Progenitor cell of endocrine pancreas (in vitro differentiated cells): ENCODE results near the gene ZNF532. TPM values are rescaled to one million over a fixed set of nuclear protein-coding genes. Genes with fewer than 3 reads are reported as not detected.

ENCODE experiments used
- DNase-seq: peaks from one replicate; pipeline ENCODE4 v3.0.0; 2021; ENCODE audit warnings: low spot score; ENCODE audit not compliant: unreplicated experiment
- H3K27ac Mint-ChIP-seq: 2 replicates; pipeline ENCODE4 v1.8.0; 2021; ENCODE audit warnings: mild to moderate bottlenecking, moderate library complexity, mixed read lengths
- H3K27me3 Mint-ChIP-seq: 2 replicates; pipeline ENCODE4 v1.8.0; 2021; ENCODE audit warnings: mixed read lengths
- H3K36me3 Mint-ChIP-seq: 2 replicates; pipeline ENCODE4 v1.8.0; 2022; ENCODE audit warnings: mixed read lengths; ENCODE audit not compliant: insufficient read depth
- H3K4me1 Mint-ChIP-seq: 2 replicates; pipeline ENCODE4 v1.8.0; 2021; ENCODE audit warnings: low read depth, mixed read lengths
- H3K4me3 Mint-ChIP-seq: 2 replicates; pipeline ENCODE4 v1.8.0; 2021; ENCODE audit warnings: low read depth, mild to moderate bottlenecking, moderate library complexity, mixed read lengths
- H3K9me3 Mint-ChIP-seq: 2 replicates; pipeline ENCODE4 v1.8.0; 2021; ENCODE audit warnings: low read depth, mixed read lengths
- CTCF ChIP-seq: fragments of 200-600 bp; sonication (generic); IDR thresholded peaks from one replicate; pipeline ENCODE4 v1.5.0; 2021; ENCODE audit warnings: antibody characterized with exemption, mild to moderate bottlenecking; ENCODE audit not compliant: unreplicated experiment
- total RNA-seq: library from RNA; stranded (reverse); gene quantifications from 2 replicates; pipeline ENCODE4 v1.2.1, GENCODE V29; 2021

The ZNF532 gene
- total RNA-seq, 1 donor from 2014 or later, result 190 TPM

GRCh38 chr18:58831606-58832005 lies 33.1 kb upstream of the ZNF532 start:
- peaks cover 2% of the 10 kb centered on the region for H3K36me3 Mint-ChIP-seq
- no peaks in the 10 kb centered on the region for H3K27me3 Mint-ChIP-seq
- H3K9me3 Mint-ChIP-seq, result peaks cover 8% of the 10 kb centered on the region
- TF ChIP-seq CTCF, result no peak
- no peak for DNase-seq
- H3K27ac Mint-ChIP-seq, result no peak overlapping the region
- no peak overlapping the region for H3K4me3 Mint-ChIP-seq
- no peaks in the 10 kb centered on the region for H3K4me1 Mint-ChIP-seq

- H3K36me3 Mint-ChIP-seq, result no peaks in the 10 kb centered on the region
- no peak overlapping the region for H3K4me3 Mint-ChIP-seq
- H3K27me3 Mint-ChIP-seq, result peaks cover 6% of the 10 kb centered on the region
- H3K27ac Mint-ChIP-seq, result no peak overlapping the region
- no peaks in the 10 kb centered on the region for H3K4me1 Mint-ChIP-seq
- H3K9me3 Mint-ChIP-seq, result no peaks in the 10 kb centered on the region
- no peak for DNase-seq
- no peak for TF ChIP-seq CTCF
These were observed 26.4 kb upstream of the ZNF532 start for GRCh38 chr18:58838165-58838860.

- H3K27ac Mint-ChIP-seq, result no peak overlapping the region
These were observed 25.7 kb upstream of the ZNF532 start for GRCh38 chr18:58838946-58839345.

GRCh38 chr18:58842978-58843687 lies 21.5 kb upstream of the ZNF532 start:
- TF ChIP-seq CTCF, result no peak
- no peaks in the 10 kb centered on the region for H3K9me3 Mint-ChIP-seq
- peaks cover 9% of the 10 kb centered on the region for H3K4me1 Mint-ChIP-seq
- no peaks in the 10 kb centered on the region for H3K36me3 Mint-ChIP-seq
- no peak for DNase-seq
- H3K27ac Mint-ChIP-seq, result no peak overlapping the region
- H3K27me3 Mint-ChIP-seq, result peaks cover 18% of the 10 kb centered on the region
- H3K4me3 Mint-ChIP-seq, result no peak overlapping the region

More at GRCh38 chr18:58838946-58839345, 25.7 kb upstream of the ZNF532 start:
- no peaks in the 10 kb centered on the region for H3K36me3 Mint-ChIP-seq
- H3K4me3 Mint-ChIP-seq, result no peak overlapping the region
- TF ChIP-seq CTCF, result no peak
- DNase-seq, result no peak
- H3K27me3 Mint-ChIP-seq, result peaks cover 6% of the 10 kb centered on the region
- H3K4me1 Mint-ChIP-seq, result peaks cover 2% of the 10 kb centered on the region
- H3K9me3 Mint-ChIP-seq, result no peaks in the 10 kb centered on the region

GRCh38 chr18:58843688-58844035 lies 21.0 kb upstream of the ZNF532 start:
- no peak for TF ChIP-seq CTCF
- peaks cover 9% of the 10 kb centered on the region for H3K4me1 Mint-ChIP-seq
- H3K27me3 Mint-ChIP-seq, result peaks cover 18% of the 10 kb centered on the region
- no peaks in the 10 kb centered on the region for H3K36me3 Mint-ChIP-seq
- H3K27ac Mint-ChIP-seq, result no peak overlapping the region
- H3K9me3 Mint-ChIP-seq, result no peaks in the 10 kb centered on the region
- H3K4me3 Mint-ChIP-seq, result no peak overlapping the region
- DNase-seq, result no peak
